Cortex of kidney (tissue), 1 donor: ENCODE measurements around the gene RYR3.

Experiments used
- DNase-seq: peaks from one replicate; lab custom pipeline; 2025; lab: John Stamatoyannopoulos, UW

RYR3 gene

GRCh38 chr15:33834892-33835743 is 524.4 kb downstream of the RYR3 start:
- no peak for DNase-seq

- DNase-seq = no peak
Measured at GRCh38 chr15:33837294-33837693, 526.5 kb downstream of the RYR3 start.

- DNase-seq = no peak
Measured at GRCh38 chr15:33839540-33839939, 528.8 kb downstream of the RYR3 start.

- no peak for DNase-seq
Measured at GRCh38 chr15:33840615-33841014, 529.8 kb downstream of the RYR3 start.

- DNase-seq = no peak
Measured at GRCh38 chr15:33844186-33844585, 533.4 kb downstream of the RYR3 start.

GRCh38 chr15:33844597-33844996 is 533.8 kb downstream of the RYR3 start:
- no peak for DNase-seq

- no peak for DNase-seq
Measured at GRCh38 chr15:33846142-33846541, 535.4 kb downstream of the RYR3 start.

GRCh38 chr15:33846862-33847261 is 536.1 kb downstream of the RYR3 start:
- no peak for DNase-seq

- DNase-seq = no peak
Measured at GRCh38 chr15:33848011-33848410, 537.2 kb downstream of the RYR3 start.

- DNase-seq = no peak
Measured at GRCh38 chr15:33851079-33851478, 540.3 kb downstream of the RYR3 start.

- DNase-seq = no peak
Measured at GRCh38 chr15:33852094-33852493, 541.3 kb downstream of the RYR3 start.

- no peak for DNase-seq
Measured at GRCh38 chr15:33852570-33852969, 541.8 kb downstream of the RYR3 start.

GRCh38 chr15:33857726-33858125 is 547.0 kb downstream of the RYR3 start:
- DNase-seq = no peak

- DNase-seq = no peak
Measured at GRCh38 chr15:33858836-33859235, 548.1 kb downstream of the RYR3 start.

GRCh38 chr15:33859992-33860545 is 549.3 kb downstream of the RYR3 start:
- no peak for DNase-seq

GRCh38 chr15:33860754-33861153 is 550.0 kb downstream of the RYR3 start:
- no peak for DNase-seq

- no peak for DNase-seq
Measured at GRCh38 chr15:33864360-33865075, 553.8 kb downstream of the RYR3 start.

- no peak for DNase-seq
Measured at GRCh38 chr15:33865416-33865815, 554.6 kb downstream of the RYR3 start.

- DNase-seq = no peak
Measured at GRCh38 chr15:33866101-33866737, 555.5 kb downstream of the RYR3 start.

- no peak for DNase-seq
Measured at GRCh38 chr15:33871980-33872379, 561.2 kb downstream of the RYR3 start.

GRCh38 chr15:33872416-33873106 is 561.8 kb downstream of the RYR3 start:
- no peak for DNase-seq

GRCh38 chr15:33874156-33874555 is 563.4 kb downstream of the RYR3 start:
- no peak for DNase-seq
